ENCODE results near the gene P4HA3.

- TF ChIP-seq CTCF (IDR thresholded peaks at IDR 0.05; ENCODE audit: low read depth, low read length): no peak
- TF ChIP-seq POLR2A (IDR thresholded peaks at IDR 0.05; ENCODE audit: extremely low read depth, insufficient read length): no peak
- no peak for TF ChIP-seq MAX (IDR thresholded peaks at IDR 0.05; ENCODE audit: low read depth, low read length)
- no peak for TF ChIP-seq MYC (IDR thresholded peaks at IDR 0.05; ENCODE audit: low read depth, low read length)
Observed at GRCh38 chr11:74316772-74317505, 5.5 kb upstream of the P4HA3 start.
